GM18861 (cell line): ENCODE results near the gene CMIP.

ENCODE experiments used
- ATAC-seq: cut with Tn5 transposase; IDR thresholded peaks from one replicate; pipeline ENCODE4 v1.9.1; 2021; ENCODE audit not compliant: unreplicated experiment

The CMIP gene

GRCh38 chr16:81599034-81599744 lies 154.6 kb downstream of the CMIP start:
- no peak for ATAC-seq

DNA sequence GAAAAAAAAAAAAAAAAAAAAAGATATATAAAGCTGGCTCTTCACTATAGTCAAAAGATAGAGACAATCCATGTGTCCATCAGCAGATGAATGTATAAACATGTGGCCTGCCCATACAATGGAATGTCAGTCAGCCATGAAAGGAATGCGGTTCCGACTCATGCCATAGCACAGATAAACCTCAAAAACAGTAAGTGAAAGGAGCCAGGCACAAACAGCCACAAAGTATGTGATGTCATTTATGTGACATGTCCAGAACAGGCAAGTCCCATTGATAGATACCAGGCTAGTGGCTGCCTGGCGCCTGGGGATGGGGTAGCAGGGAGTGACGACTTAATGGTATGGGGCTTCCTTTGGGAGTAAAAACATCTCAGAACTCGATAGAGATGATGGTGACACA lies 155.7 kb downstream of the CMIP start:
- no peak for ATAC-seq

- no peak for ATAC-seq
Measured at GRCh38 chr16:81601008-81601428, 156.4 kb downstream of the CMIP start.

DNA sequence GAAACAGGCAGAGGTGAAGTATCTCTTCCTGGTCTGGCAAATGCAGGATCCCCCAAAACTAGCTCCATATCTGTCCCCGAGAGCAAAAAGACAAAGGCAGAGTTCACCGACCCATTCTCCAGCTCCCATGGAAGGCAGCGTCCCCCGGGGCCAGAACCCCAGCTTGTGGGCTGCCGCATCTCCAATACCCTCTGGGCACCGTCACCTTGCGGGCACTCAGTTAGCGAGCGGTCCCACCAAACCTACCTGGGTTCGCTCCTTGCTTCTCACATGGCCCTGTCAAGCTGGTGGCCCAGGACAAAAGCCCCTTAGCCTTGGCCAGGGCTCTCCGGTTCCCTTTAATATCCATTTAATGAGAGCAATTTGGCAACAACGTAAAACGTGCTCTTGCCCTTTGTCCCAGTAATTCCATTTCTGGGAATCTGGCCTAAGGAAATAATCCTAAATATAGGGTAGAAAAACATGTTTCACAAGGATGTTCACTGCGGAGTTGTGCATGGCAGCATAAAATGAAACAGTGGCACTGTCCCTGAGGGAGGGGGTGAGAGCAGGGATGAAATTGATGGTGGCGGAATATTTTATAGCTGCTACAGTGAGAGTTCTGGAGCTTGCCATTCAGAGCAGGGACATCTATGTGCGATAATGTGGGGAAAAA lies 157.1 kb downstream of the CMIP start:
- no peak for ATAC-seq

GRCh38 chr16:81602256-81602776 lies 157.7 kb downstream of the CMIP start:
- ATAC-seq, result no peak

- no peak for ATAC-seq
Measured at GRCh38 chr16:81602792-81603191, 158.2 kb downstream of the CMIP start.

DNA sequence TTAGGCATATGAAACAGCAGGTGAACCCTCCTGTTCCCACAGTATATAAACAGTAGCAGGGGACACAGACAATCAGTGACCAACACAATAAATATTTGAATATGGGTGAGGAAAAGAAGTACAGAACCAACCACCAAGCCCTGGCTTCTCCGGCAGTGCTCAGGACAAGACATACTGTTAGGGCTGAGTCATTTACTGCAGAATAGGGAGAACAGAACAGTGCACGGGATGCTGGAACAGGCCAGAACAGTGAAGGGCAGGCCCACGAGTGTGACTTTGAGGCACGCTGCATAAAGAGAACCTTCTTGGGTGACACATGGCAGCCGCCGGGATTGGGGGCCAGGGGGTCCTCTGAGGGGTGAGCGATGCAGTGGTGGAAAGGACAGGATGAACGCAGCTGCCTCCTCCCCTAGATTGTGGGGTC lies 160.4 kb downstream of the CMIP start:
- no peak for ATAC-seq

- ATAC-seq, result no peak
Measured at GRCh38 chr16:81606039-81606438, 161.4 kb downstream of the CMIP start.

DNA sequence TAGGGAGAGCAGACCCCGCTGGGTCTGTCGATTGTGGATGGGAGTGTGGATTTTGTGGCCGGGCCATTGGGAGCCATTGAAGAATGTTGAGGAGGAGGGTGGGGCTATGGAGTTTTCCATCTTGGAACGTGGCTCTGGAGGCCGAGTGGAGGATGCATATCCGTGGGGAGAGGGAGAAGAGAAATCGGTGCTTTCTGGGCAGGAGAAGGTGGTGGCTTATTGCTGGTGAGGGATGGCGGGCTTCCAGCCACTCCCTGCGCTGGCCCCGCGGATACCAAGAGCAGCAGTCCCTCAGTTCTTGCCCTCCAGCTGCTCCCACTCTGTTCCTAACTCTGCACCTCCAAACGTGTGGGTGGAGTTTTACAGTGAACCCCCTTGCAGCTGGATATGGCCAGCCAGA lies 162.4 kb downstream of the CMIP start:
- ATAC-seq, result no peak

- no peak for ATAC-seq
Measured at GRCh38 chr16:81607805-81608522, 163.4 kb downstream of the CMIP start.

GRCh38 chr16:81608523-81609209 lies 164.1 kb downstream of the CMIP start:
- ATAC-seq, result no peak

DNA sequence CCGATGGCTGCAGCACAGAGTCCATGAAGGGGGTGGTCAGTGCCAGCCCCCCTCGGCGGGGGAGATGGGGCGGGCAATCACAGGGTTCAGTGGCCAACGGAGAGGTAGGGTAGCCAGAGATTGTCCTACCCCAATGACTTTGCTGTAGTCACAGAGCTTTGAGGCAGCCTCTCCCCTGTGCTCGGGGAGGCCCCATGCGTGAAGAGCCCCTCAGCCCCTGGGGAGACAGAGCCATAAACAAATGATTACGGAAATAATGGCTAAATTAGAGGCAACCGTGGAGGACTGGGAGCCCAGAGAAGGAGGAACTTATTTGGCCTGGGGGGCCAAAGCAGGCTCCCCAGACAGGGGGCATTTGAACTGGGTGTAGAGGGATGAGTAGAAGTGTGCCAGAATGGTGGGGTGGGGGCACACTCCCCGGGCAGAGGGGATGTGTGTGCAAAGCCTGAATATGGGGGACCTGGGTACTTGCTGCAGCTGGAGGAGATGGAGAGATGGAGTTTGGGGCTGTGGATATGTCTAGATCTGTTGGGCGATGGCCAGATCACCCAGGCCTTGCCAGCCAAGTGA lies 164.8 kb downstream of the CMIP start:
- ATAC-seq, result no peak

DNA sequence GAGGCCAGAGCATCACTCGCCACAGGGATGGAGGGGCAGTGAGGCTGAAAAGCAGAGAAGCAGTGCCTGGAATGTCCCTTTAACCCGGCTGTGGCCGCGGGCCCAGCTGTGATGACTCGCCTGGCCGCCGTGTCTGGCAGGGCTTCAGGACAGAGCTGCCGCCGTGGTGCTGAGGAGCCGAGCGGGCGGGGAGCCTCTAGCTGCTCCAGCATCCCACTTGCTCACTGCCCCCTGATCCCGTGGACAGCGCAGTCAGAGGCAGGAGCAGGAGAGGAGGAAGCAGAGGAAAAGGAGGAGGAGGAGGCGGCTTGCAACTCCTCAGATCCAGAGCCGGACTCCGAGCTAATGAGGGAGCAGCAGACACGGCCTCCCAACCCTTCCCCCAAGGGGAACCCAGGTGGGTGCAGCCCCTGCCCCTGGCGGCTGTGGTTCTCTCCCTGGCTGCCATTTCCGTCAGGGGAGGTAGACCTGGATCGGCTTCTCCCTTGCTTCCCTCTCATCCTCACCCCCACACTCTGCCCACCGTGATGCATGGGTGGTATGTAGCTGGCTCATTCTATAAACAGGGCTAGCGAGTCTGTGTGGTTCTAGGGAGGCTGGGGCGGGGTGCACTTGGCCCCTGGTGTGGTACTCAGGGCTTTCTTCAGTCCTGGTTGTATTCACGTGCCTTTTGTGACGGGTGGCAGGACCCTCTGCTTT lies 165.7 kb downstream of the CMIP start:
- no peak for ATAC-seq

DNA sequence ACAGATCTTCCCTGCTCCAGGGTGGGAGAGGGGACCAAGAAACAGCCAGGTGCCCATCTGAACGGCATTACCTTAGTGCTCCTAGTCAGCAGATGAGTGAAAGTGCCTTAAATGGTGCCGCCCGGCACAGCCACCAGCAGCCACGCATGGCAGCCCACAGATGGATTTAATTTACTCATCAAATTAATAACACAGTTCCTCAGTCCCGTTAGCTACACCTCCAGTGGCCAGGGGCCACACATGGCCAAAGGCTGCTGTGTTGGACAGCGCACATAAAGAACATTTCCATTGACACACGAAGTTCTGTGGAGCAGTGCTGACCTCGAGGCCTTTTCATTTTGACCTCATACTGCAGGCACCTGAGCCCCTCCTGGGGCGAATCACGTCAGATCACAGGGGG lies 166.3 kb downstream of the CMIP start:
- no peak for ATAC-seq

GRCh38 chr16:81611721-81612120 lies 167.1 kb downstream of the CMIP start:
- ATAC-seq, result no peak

DNA sequence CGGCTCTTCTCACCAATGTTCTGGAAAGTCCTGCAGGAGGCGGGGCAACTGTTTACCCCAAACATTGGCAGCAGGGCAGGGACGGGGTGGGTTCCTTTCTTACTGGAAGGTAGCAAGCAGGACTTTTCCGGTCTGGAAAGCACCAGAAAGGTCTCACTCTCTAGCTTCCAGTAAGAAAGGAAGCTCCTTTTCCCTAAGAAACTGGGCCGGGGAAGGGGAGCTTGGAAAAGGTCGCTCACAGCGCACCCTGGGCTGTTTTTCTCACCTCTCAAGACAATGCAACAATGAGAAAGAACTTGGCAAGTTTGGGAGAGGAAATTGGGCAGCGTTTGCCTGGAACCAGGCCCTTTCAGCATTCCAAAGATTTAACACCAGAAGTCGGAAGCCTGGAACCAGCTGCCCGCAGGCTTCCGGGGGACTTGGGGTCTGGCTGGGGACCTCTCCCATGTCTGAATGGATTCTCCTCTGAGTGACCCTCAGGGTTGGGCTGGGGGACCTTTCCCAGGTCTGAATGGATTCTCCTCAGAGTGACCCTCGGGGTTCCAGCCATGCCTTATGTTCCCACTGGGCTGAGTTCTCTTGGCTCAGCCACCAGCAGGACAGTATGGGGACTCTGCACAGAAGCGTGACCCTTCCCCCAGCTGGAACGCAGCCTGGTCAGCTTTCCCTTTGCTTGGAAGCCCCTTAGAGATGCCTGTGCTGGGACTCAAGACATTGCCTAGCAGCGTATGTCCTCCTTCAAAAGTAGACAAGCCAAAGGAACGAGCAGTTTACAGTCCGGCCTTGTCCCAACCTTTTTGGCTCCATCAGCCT lies 167.9 kb downstream of the CMIP start:
- no peak for ATAC-seq

DNA sequence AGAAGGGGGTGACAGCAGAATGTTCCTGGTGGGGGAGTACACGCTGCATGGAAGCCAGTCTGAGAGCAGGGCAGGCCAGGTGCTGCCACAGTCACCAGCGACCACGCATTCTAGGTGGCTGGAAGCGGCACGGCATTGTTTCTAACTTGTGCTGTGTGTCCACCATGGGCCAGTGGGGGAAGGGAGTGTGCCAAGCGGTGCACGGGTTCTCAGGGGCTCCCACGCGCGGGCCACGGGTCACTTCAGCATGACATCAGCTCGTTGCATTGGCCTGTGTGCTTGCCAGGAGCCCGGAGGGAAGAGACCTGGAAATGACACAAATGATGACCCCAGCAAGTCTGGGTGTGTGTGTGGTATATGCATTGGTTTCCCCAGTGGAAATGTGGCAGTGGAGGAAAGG lies 169.6 kb downstream of the CMIP start:
- no peak for ATAC-seq

DNA sequence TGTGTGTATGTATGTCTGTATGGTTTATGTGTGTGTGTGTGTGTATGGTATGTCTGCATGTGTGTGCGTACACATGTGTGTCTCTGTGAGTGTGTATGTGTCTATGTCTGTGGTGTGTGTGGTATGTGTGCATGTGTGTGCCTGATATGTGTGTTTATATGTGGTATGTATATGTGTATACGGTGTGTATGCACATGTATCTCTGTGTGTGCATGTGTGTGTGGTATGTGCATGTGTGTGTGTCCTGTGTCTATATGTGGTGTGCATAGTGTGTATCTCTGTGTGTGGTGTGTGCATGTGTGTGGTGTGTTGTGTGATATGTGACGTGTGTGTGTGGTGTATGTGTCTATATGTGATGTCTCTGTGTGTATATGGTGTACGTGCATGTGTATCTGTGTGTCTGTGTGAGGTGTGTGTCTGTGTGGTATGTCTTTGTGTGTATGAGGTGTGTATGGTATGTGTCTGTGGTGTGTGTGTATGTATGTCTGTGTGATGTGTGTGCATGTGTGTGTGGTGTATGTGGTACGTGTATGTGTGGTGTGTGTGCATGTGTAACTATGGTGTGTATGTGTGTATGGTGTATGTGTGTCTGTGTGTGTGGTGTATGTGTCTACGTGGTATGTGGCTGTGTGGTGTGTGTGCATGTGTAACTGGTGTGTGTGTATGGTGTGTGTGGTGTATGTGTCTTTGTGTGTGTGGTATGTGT lies 170.2 kb downstream of the CMIP start:
- no peak for ATAC-seq

GRCh38 chr16:81615411-81615810 lies 170.8 kb downstream of the CMIP start:
- ATAC-seq, result no peak
